Coronary artery (tissue), 2 donors: ENCODE measurements around the gene TBC1D1.
A peak's percentile ranks its signal among the peaks of the same experiment; 100 is the strongest.

Experiments
- DNase-seq: peaks from one replicate; pipeline ENCODE4 v3.0.0-alpha.2; 2017; ENCODE audit warnings: low spot score
- H3K27ac ChIP-seq, 2 donors: fragments of 200-600 bp; sonication (generic); one replicate each; pipeline ENCODE4 v1.5.1; 2016 to 2019
- H3K4me3 ChIP-seq: fragments of 200-600 bp; sonication (generic); 2 replicates; pipeline ENCODE4 v1.5.1; 2016; ENCODE audit warnings: mild to moderate bottlenecking, moderate library complexity
- TF ChIP-seq, protein P1 (sequence below): fragments of 200-600 bp; sonication (generic); IDR thresholded peaks from one replicate; pipeline ENCODE4 v1.5.1; 2019; ENCODE audit warnings: antibody characterized with exemption

The TBC1D1 gene

DNA sequence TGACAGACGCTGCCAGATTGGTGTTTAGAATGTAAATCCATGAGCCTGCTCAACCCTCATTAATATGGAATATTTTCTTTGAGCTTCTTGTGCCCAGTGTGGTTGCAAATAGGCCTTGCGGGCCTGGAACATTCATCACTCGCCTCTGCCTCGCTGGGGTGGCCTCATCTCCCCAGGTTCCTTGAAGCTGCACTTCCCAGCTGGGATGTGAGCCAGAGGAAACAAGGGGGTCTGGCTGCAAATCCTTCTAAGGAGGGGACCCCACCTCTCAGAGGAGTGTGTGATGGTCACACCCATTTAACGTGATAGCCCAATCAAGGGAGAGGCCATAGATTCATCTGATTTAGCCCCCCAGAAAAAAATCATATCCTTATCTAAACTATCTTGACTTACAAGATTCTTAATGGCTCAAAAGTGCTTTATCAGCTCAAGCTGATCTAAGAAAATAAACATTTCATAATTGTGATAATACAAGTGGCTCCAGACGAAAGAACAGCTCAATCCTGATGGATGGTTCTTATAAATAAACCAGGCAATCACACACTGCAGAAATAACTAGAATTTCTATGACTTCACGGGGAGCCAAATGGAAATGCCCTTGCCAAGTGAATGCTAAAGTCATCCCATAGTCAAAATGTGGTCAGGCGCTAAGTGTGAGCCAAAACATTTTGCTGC lies 259.2 kb downstream of the TBC1D1 start:
- H3K4me3 ChIP-seq: no peak overlapping the region
- no peak overlapping the region for H3K27ac ChIP-seq
- TF ChIP-seq, protein P1, sequence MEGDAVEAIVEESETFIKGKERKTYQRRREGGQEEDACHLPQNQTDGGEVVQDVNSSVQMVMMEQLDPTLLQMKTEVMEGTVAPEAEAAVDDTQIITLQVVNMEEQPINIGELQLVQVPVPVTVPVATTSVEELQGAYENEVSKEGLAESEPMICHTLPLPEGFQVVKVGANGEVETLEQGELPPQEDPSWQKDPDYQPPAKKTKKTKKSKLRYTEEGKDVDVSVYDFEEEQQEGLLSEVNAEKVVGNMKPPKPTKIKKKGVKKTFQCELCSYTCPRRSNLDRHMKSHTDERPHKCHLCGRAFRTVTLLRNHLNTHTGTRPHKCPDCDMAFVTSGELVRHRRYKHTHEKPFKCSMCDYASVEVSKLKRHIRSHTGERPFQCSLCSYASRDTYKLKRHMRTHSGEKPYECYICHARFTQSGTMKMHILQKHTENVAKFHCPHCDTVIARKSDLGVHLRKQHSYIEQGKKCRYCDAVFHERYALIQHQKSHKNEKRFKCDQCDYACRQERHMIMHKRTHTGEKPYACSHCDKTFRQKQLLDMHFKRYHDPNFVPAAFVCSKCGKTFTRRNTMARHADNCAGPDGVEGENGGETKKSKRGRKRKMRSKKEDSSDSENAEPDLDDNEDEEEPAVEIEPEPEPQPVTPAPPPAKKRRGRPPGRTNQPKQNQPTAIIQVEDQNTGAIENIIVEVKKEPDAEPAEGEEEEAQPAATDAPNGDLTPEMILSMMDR: no peak
- peak; percentile 40 for DNase-seq

DNA sequence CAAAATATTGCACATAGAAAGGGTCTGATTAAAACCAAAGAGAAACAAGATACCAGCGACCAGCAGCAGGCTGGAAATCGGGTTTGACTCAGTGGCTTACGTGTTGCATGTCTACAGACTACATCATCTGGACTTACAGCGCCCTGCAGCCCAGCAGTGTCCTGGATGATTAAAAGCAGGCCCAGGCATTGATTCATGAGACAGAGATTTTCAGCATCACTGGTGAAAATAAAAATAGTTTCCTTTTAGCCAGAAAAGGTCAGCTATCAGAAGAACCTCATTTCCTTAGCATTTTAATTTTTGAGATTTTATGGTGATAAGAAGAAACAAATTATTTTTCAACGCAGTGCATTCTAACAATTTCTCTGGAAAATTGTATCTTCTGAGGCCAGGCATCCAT lies 259.9 kb downstream of the TBC1D1 start:
- TF ChIP-seq, protein P1: no peak

DNA sequence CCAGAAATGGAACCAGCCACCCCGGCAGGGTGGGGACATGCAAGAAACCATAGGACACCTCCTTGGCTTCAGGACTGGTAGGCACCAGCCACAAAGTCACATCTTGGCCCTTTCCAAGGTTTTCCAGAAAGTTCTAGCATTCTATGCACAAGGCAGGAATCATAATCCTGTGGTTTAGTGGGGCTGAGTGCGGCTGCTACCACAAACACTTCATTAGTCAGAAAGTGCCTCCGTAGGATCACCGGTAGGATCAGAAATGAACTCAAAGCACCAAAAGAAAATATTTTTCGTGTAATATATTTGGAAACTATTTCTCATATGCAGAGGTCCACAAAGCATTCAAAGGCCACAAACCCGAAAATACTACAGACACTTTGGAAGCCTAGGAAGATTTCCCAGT lies 261.0 kb downstream of the TBC1D1 start:
- Histone ChIP-seq H3K4me3 (no peak overlapping the region), H3K27ac (peak overlapping the region in 1 of 2 donors; percentile 0)
- DNase-seq: no peak
- TF ChIP-seq, protein P1: no peak

More for the DNA sequence above, 259.9 kb downstream of the TBC1D1 start:
- Histone ChIP-seq H3K4me3 (no peak overlapping the region), H3K27ac (no peak overlapping the region)
- no peak for DNase-seq

DNA sequence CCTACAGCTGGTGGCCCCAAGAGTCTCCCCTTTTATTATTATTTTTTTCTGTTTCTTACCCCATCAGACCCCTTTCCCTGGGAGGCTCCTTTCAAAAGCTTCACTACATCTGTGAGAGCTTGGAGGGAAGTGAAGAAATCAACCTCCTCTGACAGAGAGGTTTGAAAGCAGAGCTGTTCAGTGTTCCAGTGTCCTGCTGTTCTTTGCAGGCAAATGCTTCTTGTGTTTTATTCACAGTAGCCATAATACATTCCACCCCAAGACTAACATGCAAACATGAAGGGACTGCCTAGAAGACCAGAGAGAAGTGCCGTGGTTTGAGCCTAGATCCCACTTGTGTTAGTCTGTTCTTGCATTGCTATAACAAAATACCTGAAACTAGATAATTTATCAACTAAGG lies 261.4 kb downstream of the TBC1D1 start:
- TF ChIP-seq, protein P1: no peak
- Histone ChIP-seq H3K27ac (no peak overlapping the region), H3K4me3 (no peak overlapping the region)
- DNase-seq: no peak

DNA sequence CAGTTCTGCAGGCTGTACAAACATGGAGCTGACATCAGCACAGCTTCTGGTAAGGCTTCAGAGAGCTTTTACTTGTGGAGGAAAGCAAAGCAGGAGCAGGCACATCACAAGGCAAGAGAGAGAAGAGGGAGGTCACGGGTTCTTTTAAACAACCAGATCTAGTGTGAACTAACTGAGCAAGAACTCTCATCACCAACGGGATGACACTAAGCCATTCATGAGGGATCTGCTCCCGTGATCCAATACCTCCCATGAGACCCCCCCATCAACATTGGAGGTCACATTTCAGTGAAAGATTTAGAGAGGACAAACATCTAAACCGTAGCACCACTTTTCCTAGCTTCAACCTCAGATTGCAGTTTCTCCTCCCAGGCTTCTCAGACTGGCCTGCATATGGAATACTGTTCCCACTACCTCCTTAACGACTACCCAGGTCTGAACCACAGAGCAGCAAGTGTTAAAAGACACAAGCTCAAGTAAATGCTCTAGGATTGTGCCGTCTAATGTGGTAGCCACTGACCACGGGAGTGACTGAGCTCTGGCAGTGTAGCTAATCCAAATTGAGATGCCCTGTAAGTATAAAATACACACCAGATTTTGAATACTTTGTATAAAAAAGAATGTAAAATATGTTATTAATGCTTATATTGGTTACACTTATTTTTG lies 262.0 kb downstream of the TBC1D1 start:
- DNase-seq: no peak
- no peak overlapping the region for H3K4me3 ChIP-seq
- TF ChIP-seq, protein P1: no peak
- no peak overlapping the region for H3K27ac ChIP-seq

DNA sequence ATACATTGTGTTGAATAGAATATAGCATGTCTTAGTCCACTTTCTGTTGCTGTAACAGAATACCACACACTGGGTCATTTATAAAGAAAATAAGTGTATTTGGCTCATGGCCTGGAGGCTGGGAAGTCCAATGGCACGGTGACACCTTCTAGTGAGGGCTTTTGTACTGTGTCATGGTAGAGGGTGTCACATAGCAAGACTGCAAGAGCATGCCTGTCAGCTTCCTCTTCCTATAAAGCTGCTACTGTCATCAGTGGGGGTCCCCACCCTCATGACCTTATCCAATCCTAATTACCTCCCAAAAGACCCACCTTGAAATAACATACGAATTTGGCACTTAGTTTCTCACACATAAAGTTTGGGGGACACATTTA lies 262.5 kb downstream of the TBC1D1 start:
- TF ChIP-seq, protein P1: no peak
- Histone ChIP-seq H3K4me3 (no peak overlapping the region), H3K27ac (no peak overlapping the region)
- no peak for DNase-seq

DNA sequence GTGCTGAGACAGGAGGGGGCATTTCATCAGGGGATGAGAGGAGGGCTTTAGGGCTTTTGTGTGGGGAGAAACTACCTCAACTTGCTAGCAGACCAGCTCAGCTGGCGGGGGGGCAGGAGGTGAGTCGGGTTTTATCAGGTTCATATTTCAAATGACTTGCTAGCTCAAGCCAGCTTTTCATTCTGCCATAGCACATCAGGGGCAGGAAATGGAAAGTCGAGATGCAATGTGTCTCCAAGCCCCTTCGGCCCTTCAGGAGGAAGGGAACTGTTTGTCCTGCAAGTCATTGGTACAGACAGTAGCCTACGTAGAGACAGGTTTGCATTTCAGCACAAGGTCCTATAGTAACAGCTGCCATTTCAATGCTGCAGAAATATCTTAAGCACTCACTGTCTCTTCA lies 263.4 kb downstream of the TBC1D1 start:
- DNase-seq: no peak
- H3K27ac ChIP-seq: peak overlapping the region in 1 of 2 donors; percentile 77
- H3K4me3 ChIP-seq: no peak overlapping the region
- TF ChIP-seq, protein P1: no peak
